Caco-2 (cell line): Measurements from ENCODE around the gene MAP3K8. TPM values are rescaled to one million over a fixed set of nuclear protein-coding genes. Genes with fewer than 3 reads are reported as not detected.

Experiments used
- BruUV-seq: library from RNA; stranded (reverse); fragments of 400-500 nt; replicated peaks from 2 replicates; lab custom pipeline; 2021; lab: Mats Ljungman, UMichigan
- CTCF ChIA-PET: fragments of 300-600 bp; sonication (Branson Sonifier 250); formaldehyde crosslinking; loops from one replicate; lab custom pipeline; 2022; ENCODE audit warnings: antibody characterized with exemption; lab: Charles Lee
- POLR2A ChIA-PET: fragments of 300-600 bp; sonication (Branson Sonifier 250); formaldehyde crosslinking; loops from one replicate; lab custom pipeline; 2022; ENCODE audit warnings: antibody characterized with exemption; lab: Charles Lee
- DNase-seq, 2 experiments: peaks; one replicate each; pipeline versions ENCODE4 v3.0.0 to v3.0.0-alpha.2; 2020 to 2022
- H3K27me3 ChIP-seq: replicated peaks from 2 replicates; pipeline ENCODE4 v1.6.0; 2011; ENCODE audit warnings: low read length; ENCODE audit not compliant: control insufficient read depth, insufficient read depth
- H3K36me3 ChIP-seq: 2 replicates; pipeline ENCODE4 v1.5.1; 2011; ENCODE audit warnings: low read length; ENCODE audit not compliant: control insufficient read depth, insufficient read depth
- H3K4me1 ChIP-seq: fragments of 250-450 bp; sonication (Bioruptor Pico); 2 replicates; pipeline ENCODE4 v1.5.1; 2020; ENCODE audit warnings: mild to moderate bottlenecking
- H3K4me3 ChIP-seq: 2 replicates; pipeline ENCODE4 v1.5.1; 2011; ENCODE audit warnings: low read depth, mild to moderate bottlenecking, control low read depth, low read length
- H3K9me3 ChIP-seq: fragments of 250-450 bp; sonication (Bioruptor Pico); 2 replicates; pipeline ENCODE4 v1.5.1; 2020; ENCODE audit warnings: mild to moderate bottlenecking, moderate library complexity
- H3K27ac Mint-ChIP-seq: one replicate; pipeline ENCODE4 v1.8.0; 2022; ENCODE audit warnings: mixed read lengths; ENCODE audit not compliant: unreplicated experiment
- H3K27me3 Mint-ChIP-seq: one replicate; pipeline ENCODE4 v1.8.0; 2022; ENCODE audit warnings: mixed read lengths; ENCODE audit not compliant: insufficient read depth, unreplicated experiment
- H3K36me3 Mint-ChIP-seq: one replicate; pipeline ENCODE4 v1.8.0; 2022; ENCODE audit warnings: mild to moderate bottlenecking, mixed read lengths; ENCODE audit not compliant: insufficient read depth, unreplicated experiment
- H3K4me1 Mint-ChIP-seq: one replicate; pipeline ENCODE4 v1.8.0; 2022; ENCODE audit warnings: low read depth, mixed read lengths; ENCODE audit not compliant: unreplicated experiment
- H3K4me3 Mint-ChIP-seq: one replicate; pipeline ENCODE4 v1.8.0; 2022; ENCODE audit warnings: mild to moderate bottlenecking, moderate library complexity, mixed read lengths; ENCODE audit not compliant: unreplicated experiment
- H3K9me3 Mint-ChIP-seq: one replicate; pipeline ENCODE4 v1.8.0; 2022; ENCODE audit warnings: mixed read lengths; ENCODE audit not compliant: unreplicated experiment
- intact Hi-C: fragments of 100-400 bp; cut with micrococcal nuclease; formaldehyde crosslinking; loops from one replicate; pipeline ENCODE4 v1.10.0; 2022; ENCODE audit not compliant: unreplicated experiment
- total RNA-seq: library from RNA; stranded (reverse); gene quantifications from 2 replicates; pipeline ENCODE4 v1.2.3, GENCODE V29; 2022
- TF ChIP-seq, protein P1 (sequence below), 2 experiments: fragments of 200-600 bp in 1 of 2; IDR thresholded peaks; 1 replicate in 1 of 2; 2 replicates in 1 of 2; pipeline versions ENCODE4 v1.5.1 to v1.8.0; 2011 to 2022; ENCODE audit warnings: antibody characterized with exemption in 1 of 2, control low read depth in 1 of 2, inconsistent platforms in 1 of 2, low read depth in 1 of 2, low read length in 1 of 2, mild to moderate bottlenecking in 1 of 2, moderate library complexity in 1 of 2; ENCODE audit not compliant: insufficient read depth in 1 of 2, severe bottlenecking in 1 of 2, unreplicated experiment in 1 of 2

Gene MAP3K8
- total RNA-seq, 1 experiment from 2014 or later, result 17.9 TPM

DNA sequence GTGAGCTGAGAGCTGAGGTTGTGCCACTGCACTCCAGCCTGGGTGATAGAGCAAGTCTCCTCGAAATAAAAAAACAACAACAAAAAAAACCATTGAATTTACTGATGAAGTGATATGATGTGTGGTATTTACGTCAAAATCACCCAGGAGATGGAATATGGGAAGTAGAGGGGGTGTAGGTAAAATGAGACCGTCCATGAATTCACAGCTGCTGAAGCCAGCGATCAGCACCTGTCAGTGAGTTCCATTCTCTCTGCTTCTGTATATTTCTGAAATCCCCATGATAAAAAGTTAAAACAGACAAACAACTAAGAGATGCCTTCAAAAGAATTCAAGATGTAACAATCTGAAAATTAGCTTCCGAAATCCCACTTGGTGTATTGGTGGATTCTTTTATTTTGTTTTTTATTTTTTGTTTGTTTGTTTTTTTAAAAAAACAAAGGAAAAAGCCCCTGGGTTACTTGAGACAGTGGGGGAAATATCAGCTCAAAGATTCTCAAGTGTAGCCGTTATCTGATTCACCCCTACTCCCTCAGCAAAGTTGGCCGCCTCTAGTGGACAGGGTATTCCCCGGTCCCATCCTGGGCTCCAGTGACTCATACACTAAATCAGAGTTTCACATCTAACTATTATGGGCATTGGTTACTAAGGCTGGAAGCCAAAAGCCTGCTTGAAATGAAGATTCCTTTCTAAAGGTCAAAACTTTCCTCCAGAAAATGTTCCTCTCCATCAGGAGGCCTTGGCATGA is 76.4 kb downstream of the MAP3K8 start:
- H3K4me3 ChIP-seq, result no peak overlapping the region
- H3K36me3 ChIP-seq, result no peaks in the 10 kb centered on the region
- peaks cover 7% of the 10 kb centered on the region for H3K4me1 Mint-ChIP-seq
- intact Hi-C loops, result no loop called here
- H3K27me3 Mint-ChIP-seq, result no peaks in the 10 kb centered on the region
- no peaks in the 10 kb centered on the region for H3K9me3 ChIP-seq
- H3K27me3 ChIP-seq, result no peaks in the 10 kb centered on the region
- no peak overlapping the region for H3K27ac Mint-ChIP-seq
- ChIA-PET POLR2A (no interaction called here), CTCF (interaction anchor here (1.2 kb wide), 1 partner anchor 71 kb away, joined by 3 read pairs; no protein-coding TSS in a partner anchor)
- TF ChIP-seq, protein P1, sequence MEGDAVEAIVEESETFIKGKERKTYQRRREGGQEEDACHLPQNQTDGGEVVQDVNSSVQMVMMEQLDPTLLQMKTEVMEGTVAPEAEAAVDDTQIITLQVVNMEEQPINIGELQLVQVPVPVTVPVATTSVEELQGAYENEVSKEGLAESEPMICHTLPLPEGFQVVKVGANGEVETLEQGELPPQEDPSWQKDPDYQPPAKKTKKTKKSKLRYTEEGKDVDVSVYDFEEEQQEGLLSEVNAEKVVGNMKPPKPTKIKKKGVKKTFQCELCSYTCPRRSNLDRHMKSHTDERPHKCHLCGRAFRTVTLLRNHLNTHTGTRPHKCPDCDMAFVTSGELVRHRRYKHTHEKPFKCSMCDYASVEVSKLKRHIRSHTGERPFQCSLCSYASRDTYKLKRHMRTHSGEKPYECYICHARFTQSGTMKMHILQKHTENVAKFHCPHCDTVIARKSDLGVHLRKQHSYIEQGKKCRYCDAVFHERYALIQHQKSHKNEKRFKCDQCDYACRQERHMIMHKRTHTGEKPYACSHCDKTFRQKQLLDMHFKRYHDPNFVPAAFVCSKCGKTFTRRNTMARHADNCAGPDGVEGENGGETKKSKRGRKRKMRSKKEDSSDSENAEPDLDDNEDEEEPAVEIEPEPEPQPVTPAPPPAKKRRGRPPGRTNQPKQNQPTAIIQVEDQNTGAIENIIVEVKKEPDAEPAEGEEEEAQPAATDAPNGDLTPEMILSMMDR (IDR thresholded peaks at IDR 0.05; ENCODE audit: insufficient read depth in 1 of 2, low read depth in 1 of 2, low read length in 1 of 2, severe bottlenecking in 1 of 2, unreplicated experiment in 1 of 2), result no peak
- no peaks in the 10 kb centered on the region for H3K36me3 Mint-ChIP-seq
- no peak for DNase-seq
- no peak overlapping the region for H3K4me3 Mint-ChIP-seq
- H3K9me3 Mint-ChIP-seq, result no peaks in the 10 kb centered on the region
- BruUV-seq, result no TSS peak
- no peaks in the 10 kb centered on the region for H3K4me1 ChIP-seq

GRCh38 chr10:30510932-30511700 is 77.1 kb downstream of the MAP3K8 start:
- no peak overlapping the region for H3K4me3 ChIP-seq
- no peaks in the 10 kb centered on the region for H3K36me3 Mint-ChIP-seq
- H3K9me3 Mint-ChIP-seq, result no peaks in the 10 kb centered on the region
- H3K27ac Mint-ChIP-seq, result no peak overlapping the region
- TF ChIP-seq, protein P1 (IDR thresholded peaks at IDR 0.05; ENCODE audit: insufficient read depth in 1 of 2, low read depth in 1 of 2, low read length in 1 of 2, severe bottlenecking in 1 of 2, unreplicated experiment in 1 of 2), result no peak
- no peak for DNase-seq
- no peak overlapping the region for H3K4me3 Mint-ChIP-seq
- H3K4me1 ChIP-seq, result no peaks in the 10 kb centered on the region
- H3K9me3 ChIP-seq, result no peaks in the 10 kb centered on the region
- H3K27me3 ChIP-seq, result no peaks in the 10 kb centered on the region
- H3K27me3 Mint-ChIP-seq, result no peaks in the 10 kb centered on the region
- no TSS peak for BruUV-seq
- intact Hi-C loops, result no loop called here
- H3K4me1 Mint-ChIP-seq, result peaks cover 7% of the 10 kb centered on the region
- H3K36me3 ChIP-seq, result no peaks in the 10 kb centered on the region
- CTCF ChIA-PET, result no interaction called here
- POLR2A ChIA-PET, result no interaction called here

Other genes with a start within 250 kb of the MAP3K8 start
- 57.0 and 57.2 TPM in 2 replicates for gene MTPAP, start 84.9 kb upstream of the MAP3K8 start, total RNA-seq
- gene LYZL2, start 195.6 kb downstream of the MAP3K8 start, total RNA-seq, result not detected in 2 replicates